Gastroesophageal sphincter (tissue), 3 donors: Measurements from ENCODE around the gene HOXB4.

Experiments
- CTCF ChIP-seq, 4 experiments: fragments of 200-600 bp in 2 of 4; fragments of 450-650 bp in 2 of 4; sonication (generic) in 1 of 4; IDR thresholded peaks; one replicate each; pipeline ENCODE4 v1.5.1; 2017 to 2019; ENCODE audit warnings: antibody characterized with exemption in 4 of 4, mild to moderate bottlenecking in 2 of 4, moderate library complexity in 2 of 4
- POLR2A ChIP-seq, 2 donors: fragments of 450-650 bp; IDR thresholded peaks; one replicate each; pipeline ENCODE4 v1.6.1; 2017; ENCODE audit warnings: antibody characterized with exemption in 2 of 2, mild to moderate bottlenecking in 2 of 2, moderate library complexity in 1 of 2

GRCh38 chr17:48540213-48540612, 37.9 kb downstream of the HOXB4 start:
- TF ChIP-seq CTCF (IDR thresholded peaks at IDR 0.05) (no peak), POLR2A (IDR thresholded peaks at IDR 0.05) (no peak)
